Activated CD4-positive, CD25-positive, alpha-beta regulatory T cell treated with anti-CD3 and anti-CD28 coated beads, Interleukin-2, amount 50 U/mL, for 24 hours (primary cell): ENCODE measurements around the gene PFDN4.

Experiments
- ATAC-seq, 2 donors: fragments of 150-1000 bp; cut with Tn5 transposase; one replicate each; pipeline ENCODE4 v1.10.0; 2021; ENCODE audit warnings: mild to moderate bottlenecking in 1 of 2, moderate library complexity in 1 of 2

Gene PFDN4

DNA sequence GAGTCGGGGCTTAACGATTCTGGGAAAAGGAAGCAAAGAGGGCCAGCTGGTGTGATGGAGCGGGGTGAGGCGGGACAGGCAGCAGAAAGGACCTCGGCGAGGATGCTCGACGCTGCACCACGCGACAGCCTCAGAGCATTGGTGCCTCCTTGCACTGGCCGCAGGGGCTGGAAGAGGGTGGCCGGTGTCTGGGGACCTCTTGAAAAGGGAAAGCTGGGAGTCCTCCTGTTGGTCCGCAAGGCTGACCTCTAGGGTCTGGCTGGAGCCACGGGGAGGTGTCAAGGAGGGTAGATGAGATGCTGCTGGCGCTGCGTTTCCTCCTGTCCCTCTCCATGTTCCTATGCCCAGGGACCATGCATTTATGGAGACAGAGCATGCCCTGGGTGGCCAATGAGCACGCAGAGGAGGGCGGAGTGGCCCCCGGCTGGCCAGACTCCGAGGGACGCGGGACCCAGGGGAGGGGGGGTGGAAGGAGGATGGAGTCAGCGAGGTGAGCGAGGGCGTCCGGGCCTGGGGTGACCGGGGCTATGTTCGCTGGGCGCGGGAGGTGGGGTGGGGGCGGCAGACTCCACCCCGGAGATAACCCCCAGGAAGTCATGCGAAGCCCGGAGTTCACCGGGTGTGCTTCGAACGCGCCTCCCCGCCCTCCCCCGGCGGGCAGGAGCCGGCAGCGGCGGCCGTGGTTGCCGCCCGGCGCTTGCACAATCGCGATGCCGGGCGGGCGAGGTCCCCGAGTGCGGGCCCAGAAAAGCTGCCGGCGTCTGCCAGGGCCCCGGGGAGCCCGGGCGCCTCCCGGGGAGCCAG is 34.0 kb upstream of the PFDN4 start, which contains the start of gene CYP24A1:
Gene CYP24A1 (minus strand): TSS at position 334 of the 804 bp plus-strand sequence. CDS start 407 bp downstream, outside the sequence.
- ATAC-seq: no peak

GRCh38 chr20:54174457-54175175 is 33.3 kb upstream of the PFDN4 start:
- no peak for ATAC-seq

DNA sequence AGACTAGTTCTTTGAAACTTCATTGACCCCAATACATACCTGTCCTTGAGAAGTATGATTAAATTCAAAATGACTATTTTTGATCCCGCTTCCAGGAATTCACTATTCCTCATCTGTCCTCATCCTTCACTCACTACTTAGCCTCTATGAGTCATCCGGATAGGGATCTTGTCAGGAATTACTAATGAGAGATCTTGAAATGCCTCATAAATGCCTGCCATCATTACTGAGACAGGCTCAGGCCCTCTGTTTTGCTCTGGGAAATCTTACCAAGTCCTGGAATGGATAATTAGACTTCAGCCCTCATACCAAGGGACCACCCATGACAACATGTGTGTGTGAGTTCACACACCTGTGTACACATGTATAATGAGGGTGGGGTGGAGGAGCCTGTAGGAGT is 31.3 kb upstream of the PFDN4 start:
- no peak for ATAC-seq

DNA sequence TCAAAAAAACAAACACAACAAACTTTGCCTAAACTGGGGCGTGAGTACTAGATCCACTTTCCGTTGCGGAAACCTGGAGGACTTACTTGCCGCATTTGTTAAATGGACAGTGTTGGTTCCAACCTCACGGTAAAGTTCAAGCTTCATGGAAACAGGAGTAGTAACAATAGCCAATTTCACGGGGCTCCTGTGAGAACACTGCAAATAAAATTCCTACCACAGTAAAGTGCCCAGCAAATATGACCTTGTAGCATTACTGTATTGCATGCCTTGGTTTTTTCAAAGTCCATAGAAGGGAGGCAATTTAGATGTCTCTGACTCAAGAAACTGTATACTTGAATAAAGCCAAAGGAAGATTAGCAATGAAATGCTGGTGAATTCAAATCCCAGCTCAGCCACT is 30.5 kb upstream of the PFDN4 start:
- ATAC-seq: no peak

DNA sequence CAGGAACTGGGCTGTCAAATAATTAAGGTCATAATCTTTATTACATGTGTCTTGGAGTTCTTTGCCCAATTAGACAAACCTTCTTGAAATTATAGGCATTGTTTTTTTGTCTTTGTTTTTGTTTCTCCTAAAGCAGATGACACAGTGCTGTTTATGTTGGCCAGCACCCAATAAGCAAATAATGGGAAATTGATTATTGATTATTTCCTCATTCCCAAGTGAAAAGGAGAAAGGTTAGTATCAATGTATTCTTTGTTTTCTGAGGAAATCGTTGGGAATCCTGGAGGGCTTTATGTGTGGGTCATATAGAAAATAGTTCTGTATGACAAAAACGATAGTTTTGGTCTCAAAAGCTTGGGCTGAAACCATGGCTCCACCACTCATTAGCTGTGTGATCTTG is 29.6 kb upstream of the PFDN4 start:
- no peak for ATAC-seq

- no peak for ATAC-seq
Measured at GRCh38 chr20:54179946-54180345, 27.9 kb upstream of the PFDN4 start.

- no peak for ATAC-seq
Measured at GRCh38 chr20:54180931-54181330, 27.0 kb upstream of the PFDN4 start.

DNA sequence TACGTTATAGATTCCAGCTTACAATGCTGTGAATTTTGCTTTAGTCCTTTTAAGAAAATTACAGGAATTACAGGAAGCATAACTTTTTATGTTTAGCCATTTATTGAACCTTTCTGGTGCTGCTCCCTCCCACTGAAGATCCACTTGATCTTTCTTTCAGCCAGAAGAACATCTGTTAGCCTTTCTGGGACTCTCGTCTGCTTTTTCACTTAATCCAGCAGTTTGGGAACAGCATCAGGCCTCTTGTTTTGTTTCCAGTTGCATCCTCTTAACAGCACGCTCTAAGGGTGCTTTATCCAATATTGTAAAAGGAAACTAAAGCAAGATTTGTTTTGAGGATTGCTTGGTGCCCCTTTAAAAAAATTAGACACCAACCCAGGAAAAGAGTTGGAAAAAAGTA is 23.8 kb upstream of the PFDN4 start:
- ATAC-seq: no peak

GRCh38 chr20:54184904-54185626 is 22.8 kb upstream of the PFDN4 start:
- no peak for ATAC-seq

DNA sequence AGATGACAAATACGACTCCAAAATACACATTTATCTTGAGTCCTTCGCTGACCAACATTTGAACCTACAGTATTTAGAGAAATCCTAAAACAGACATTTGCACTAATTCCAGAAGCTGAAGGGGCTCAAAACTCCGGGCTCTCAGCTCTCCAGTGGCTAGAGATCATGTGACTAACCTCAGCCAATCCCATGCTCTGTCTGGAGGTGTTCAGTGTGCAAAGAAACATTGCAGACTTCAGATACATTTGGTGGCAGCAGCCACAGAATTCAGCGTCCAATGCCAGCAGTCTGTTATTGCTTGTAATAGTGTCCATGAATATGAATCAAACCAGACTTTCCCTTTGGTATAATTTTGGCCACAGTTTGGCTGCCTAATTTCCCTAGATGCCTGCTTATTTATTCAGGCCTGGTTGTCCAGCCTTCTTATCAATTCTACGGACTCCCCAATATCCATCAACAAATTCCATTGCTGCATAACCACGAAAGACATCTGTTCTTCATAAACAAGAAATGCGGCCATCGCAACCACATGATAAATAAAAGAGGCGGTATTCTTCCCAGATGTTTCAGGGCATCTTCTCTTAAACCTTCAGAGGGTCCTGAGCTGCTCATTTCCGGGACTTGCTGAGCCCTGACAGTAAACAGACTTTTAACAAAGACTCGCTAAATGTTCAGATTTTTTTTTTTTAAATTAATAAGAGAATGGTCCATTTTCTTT is 19.6 kb upstream of the PFDN4 start:
- ATAC-seq: no peak

GRCh38 chr20:54189630-54190029 is 18.3 kb upstream of the PFDN4 start:
- no peak for ATAC-seq

DNA sequence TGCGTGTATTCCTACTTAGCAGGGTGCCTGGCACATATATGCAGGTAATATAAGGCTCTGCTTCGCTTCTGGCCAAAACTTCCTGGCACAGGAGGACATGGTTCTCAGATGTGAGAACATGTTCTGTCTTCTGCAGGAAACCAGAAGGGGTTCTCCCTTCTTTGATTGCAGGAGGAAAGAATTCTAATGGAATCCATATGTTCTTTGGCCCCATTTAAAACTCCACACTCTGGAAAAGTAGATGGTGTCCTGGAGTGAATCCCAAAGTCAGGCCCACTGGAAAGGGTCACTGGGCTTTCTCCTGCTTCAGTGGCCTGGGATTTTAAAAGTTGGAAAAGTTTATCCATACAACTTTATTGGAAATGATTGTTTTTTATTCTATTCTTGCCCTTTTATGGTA is 17.7 kb upstream of the PFDN4 start:
- no peak for ATAC-seq

DNA sequence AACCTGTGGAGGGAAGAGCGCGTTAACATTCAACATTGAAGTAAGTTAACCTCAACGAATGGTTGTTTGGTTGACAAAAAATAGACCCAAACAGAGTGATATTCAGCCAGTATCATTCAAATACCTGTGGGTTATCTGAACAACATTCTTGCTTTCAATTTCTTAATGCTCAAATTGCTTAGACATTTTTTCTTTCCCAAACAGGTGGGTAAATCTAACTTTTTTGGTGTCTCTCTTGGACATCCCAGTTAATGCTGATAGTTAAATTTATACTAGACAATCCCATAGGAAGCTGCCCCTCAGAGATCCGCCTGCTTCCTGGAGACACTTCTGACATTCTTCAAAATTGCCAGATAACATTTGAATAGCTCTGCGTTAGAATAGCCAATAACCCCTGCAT is 14.1 kb upstream of the PFDN4 start:
- no peak for ATAC-seq

- ATAC-seq: no peak
Measured at GRCh38 chr20:54194724-54195438, 13.0 kb upstream of the PFDN4 start.

DNA sequence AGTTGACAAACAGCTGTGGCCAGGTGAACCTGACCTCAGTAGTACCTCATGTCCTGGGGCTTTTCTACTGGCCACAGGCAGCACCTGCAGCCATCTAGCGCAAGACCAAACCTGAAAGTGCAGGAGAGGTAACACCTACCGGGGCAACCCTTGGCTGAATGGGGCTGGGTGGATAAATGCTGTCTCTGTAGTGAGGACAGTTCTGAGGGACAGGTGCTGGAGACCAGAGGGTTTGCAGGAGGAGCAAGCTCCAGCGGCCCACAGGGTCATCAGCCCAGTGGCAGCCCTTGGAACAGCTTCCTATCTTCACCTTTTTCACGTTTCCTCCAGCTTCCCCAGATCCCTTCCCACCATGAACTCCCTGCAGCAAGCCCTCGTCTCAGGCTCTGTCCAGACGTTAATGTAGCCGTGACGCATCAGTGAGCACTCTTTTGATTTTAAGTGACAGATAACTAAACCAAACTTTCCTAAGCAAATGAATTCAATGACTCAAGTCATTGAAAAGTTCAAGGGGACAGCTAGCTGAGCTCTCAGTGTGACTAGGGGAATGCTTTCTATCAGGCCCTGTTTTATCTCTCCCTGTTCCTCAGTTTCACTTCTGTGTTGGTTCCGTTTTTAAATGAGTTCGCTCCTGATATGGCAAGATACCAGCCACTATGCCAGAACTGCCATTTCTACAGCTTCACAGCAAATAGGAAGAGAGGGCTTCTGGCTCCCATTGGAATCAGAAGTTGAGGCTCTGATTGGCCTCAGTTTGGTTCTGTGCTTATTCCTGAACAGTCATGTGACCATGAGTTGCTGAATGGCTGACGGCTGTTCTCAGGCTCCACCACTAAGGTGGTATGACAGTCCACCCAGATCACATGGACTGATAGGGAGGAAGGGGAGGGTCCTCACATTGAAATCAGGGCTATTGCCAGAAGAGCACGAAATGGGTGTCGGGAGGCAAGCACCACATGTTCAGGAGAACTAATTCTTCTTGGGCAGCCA is 12.1 kb upstream of the PFDN4 start:
- ATAC-seq: peak in 1 of 2 donors; percentile 24

DNA sequence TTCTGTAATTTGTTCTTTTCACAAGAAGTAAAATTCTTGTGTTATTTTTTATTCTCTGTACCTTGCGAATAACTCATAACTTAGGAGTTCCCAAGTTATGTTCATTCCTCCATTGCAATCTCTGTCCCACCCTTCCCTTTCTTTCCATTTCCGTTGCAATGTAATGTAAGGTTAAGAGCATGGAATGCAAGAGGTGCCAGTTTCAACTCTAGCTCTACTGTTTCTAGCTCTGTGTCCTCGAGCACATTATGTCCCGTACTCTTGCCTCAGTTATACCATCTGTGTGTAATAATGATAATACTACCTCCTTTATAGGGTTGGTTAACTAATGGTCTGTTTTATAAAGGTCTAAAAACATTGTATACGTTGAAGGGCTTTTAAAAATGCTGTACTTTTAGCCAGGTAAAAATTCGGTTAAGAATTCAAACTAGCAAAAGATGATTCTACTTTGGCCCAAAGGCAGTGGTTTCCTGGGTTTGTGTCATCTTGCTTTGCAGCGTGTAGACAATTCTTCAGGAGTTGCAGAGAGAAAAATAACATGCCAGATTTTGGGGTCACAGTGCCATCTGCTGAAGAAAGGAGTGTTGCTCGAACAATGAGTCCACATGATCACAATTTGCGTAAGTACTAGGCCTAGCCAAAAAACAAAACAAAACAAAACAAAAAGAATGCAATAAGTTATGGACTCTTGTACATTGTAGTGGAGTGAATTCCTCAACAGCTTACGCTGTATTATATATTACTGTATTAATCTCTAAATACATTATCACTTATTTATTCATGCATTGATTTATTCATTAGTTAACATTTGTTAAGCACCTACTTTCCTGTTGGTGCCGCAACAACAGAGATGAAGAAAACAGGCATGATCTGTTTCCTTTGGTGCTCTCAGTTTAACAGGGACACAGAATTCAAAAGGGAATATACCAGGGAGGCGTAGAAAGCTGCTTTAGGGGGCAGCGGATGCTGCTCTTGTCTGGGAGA is 10.0 kb upstream of the PFDN4 start:
- no peak for ATAC-seq

DNA sequence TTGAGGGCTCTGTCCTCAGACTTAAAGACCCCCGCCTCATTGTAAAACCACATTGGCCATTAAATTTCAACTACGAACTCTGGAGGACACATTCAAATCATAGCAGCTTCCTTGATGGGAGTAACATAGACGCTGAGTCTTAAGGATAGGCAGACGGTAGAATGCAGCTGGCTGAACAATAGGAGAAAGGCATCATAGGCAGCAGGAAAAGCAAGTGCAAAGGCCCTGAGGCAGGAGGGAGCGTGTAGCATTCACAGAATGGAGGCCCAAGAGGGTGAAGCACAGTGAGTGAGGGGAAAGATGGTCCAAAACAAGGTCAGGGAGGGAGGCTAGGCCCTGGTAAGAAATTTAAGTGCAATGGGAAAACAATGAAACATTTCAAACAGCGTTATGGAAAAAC is 8.6 kb upstream of the PFDN4 start:
- ATAC-seq: no peak

DNA sequence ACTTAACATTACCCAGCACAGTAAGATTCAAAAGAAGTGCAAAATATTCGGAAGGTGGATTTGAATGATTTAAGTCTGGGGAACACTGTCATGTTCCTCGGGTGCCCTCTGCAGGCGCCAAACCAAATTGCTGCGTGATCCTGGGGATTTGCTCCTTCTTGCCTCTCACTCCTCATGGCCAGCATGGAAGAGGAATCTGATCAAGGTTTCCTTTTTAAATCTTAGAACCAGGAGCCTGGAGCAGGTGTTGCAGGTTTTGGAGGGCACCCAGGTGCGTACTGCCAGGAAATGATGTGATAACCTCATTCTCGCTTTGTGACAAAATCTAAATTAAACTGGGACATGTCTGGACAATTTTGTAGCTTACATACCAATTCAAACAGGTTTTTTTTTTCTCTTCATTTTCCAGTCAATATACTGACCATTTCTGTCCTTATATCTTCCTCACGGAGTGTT is 8.1 kb upstream of the PFDN4 start:
- peak in 1 of 2 donors; percentile 35 for ATAC-seq

GRCh38 chr20:54200487-54201267 is 7.2 kb upstream of the PFDN4 start:
- no peak for ATAC-seq
